ENCODE results near the gene UBE2G2.

DNA sequence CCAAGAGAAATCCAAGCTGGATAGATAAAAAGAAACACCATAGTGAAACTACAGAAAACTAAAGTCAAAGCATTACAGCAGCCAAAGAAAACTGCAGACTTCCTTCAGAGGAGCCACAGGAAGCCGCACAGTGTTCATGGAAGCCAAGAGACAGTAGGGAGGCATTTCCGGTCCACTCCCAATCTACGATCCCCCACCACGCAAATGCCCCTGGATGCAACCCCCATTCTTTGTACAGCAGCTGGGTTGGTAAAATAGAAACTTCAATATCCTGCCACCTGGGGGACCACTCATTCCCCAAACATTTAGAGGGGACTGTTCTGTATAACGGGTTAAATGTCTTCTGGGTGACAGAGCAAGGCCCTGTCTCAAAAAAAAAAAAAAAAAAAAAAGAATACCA, 46.4 kb downstream of the UBE2G2 start:
- TF ChIP-seq, protein P1, sequence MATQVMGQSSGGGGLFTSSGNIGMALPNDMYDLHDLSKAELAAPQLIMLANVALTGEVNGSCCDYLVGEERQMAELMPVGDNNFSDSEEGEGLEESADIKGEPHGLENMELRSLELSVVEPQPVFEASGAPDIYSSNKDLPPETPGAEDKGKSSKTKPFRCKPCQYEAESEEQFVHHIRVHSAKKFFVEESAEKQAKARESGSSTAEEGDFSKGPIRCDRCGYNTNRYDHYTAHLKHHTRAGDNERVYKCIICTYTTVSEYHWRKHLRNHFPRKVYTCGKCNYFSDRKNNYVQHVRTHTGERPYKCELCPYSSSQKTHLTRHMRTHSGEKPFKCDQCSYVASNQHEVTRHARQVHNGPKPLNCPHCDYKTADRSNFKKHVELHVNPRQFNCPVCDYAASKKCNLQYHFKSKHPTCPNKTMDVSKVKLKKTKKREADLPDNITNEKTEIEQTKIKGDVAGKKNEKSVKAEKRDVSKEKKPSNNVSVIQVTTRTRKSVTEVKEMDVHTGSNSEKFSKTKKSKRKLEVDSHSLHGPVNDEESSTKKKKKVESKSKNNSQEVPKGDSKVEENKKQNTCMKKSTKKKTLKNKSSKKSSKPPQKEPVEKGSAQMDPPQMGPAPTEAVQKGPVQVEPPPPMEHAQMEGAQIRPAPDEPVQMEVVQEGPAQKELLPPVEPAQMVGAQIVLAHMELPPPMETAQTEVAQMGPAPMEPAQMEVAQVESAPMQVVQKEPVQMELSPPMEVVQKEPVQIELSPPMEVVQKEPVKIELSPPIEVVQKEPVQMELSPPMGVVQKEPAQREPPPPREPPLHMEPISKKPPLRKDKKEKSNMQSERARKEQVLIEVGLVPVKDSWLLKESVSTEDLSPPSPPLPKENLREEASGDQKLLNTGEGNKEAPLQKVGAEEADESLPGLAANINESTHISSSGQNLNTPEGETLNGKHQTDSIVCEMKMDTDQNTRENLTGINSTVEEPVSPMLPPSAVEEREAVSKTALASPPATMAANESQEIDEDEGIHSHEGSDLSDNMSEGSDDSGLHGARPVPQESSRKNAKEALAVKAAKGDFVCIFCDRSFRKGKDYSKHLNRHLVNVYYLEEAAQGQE (IDR thresholded peaks at IDR 0.05; ENCODE audit: insufficient read depth in 1 of 2, low read depth in 2 of 2, low read length in 2 of 2), result no peak
- no peak for TF ChIP-seq POLR2AphosphoS5 (IDR thresholded peaks at IDR 0.05; ENCODE audit: low read depth, low read length)
- no peak for TF ChIP-seq SIN3A (IDR thresholded peaks at IDR 0.05; ENCODE audit: borderline replicate concordance, insufficient read depth, low read length)
